Muscle of leg (tissue), 11 donors: ENCODE data around the gene FRMD8. TPM values are rescaled to one million over a fixed set of nuclear protein-coding genes. Genes with fewer than 3 reads are reported as not detected.

Experiments used
- DNase-seq: peaks from one replicate; pipeline ENCODE4 v3.0.0; 2013
- H3K27ac ChIP-seq: one replicate; pipeline ENCODE4 v1.5.1; 2013; ENCODE audit warnings: mild to moderate bottlenecking, low read length, control low read depth
- H3K27me3 ChIP-seq: one replicate; pipeline ENCODE4 v1.6.1; 2013; ENCODE audit warnings: low read length; ENCODE audit not compliant: control insufficient read depth, insufficient read depth
- H3K36me3 ChIP-seq: one replicate; pipeline ENCODE4 v1.6.1; 2013; ENCODE audit warnings: low read length; ENCODE audit not compliant: control insufficient read depth, insufficient read depth
- H3K4me1 ChIP-seq: one replicate; pipeline ENCODE4 v1.6.1; 2013; ENCODE audit warnings: low read length; ENCODE audit not compliant: control insufficient read depth, insufficient read depth
- H3K4me3 ChIP-seq: one replicate; pipeline ENCODE4 v1.5.1; 2013; ENCODE audit warnings: low read length, control low read depth
- H3K9me3 ChIP-seq: replicated peaks from 2 replicates; pipeline ENCODE4 v1.6.1; 2013; ENCODE audit warnings: low read depth, low read length; ENCODE audit not compliant: control insufficient read depth
- WGBS: methylation state at CpG from one replicate; pipeline ENCODE4 v1.1.5; 2013; ENCODE audit warnings: missing lambda C conversion rate; ENCODE audit not compliant: insufficient coverage; 5-methylcytosine and 5-hydroxymethylcytosine counted together
- polyA plus RNA-seq, 8 donors: library from polyadenylated mRNA; unstranded; fragments of 120-200 nt; gene quantifications; one replicate each; pipeline versions ENCODE4 v1.2.1 to v1.2.3, GENCODE V29; 2013; ENCODE audit warnings: inconsistent platforms in 1 of 8, low replicate concordance in 1 of 8; ENCODE audit not compliant: insufficient read length in 8 of 8, insufficient read depth in 1 of 8
- total RNA-seq: library from RNA; stranded (reverse); fragments of 120-200 nt; gene quantifications from one replicate; pipeline ENCODE4 v1.2.4, GENCODE V29; 2013

Gene FRMD8
- total and polyA plus RNA-seq, 9 donors: 8.2 to 12.4 (median 10.1) TPM

DNA sequence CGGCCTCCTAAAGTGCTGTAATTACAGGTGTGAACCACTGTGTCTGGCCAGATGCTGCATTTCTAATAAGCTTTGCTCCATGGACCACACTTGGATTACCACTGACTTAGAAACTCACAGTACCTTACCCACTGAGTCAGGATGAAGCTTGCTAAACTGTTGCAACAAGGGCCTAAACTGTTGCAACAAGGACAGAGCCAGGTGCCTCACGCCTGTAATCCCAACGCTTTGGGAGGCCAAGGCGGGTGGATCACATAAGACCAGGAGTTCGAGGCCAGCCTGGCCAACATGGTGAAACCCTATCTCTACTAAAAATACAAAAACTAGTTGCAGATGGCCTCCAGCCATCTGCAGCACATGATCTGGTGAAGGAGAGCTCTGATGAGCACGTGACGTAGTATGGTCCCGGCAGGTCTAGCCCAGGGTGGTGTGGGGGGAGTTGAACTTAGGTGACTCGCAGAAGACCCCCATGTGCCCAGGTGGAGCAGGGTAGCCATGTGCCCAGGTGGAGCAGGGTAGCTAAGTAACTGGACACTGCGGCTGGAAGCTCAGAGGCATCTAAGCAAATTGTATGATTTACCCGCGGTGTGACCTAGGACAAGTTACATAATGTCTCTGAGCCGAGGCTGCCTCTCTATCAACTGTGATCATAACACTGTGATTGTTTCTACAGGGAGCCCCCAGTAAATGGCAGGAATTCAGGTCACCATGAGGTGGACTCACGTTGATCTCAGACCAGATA is 12.4 kb upstream of the FRMD8 start:
- H3K27ac ChIP-seq: no peak overlapping the region
- 74% methylated on average over 11 of the region's 14 CpGs for WGBS

GRCh38 chr11:65375012-65375411 is 11.4 kb upstream of the FRMD8 start:
- 78% methylated on average over 8 of the region's 8 CpGs for WGBS
- H3K4me1 ChIP-seq: peaks cover 20% of the 10 kb centered on the region

More for the DNA sequence above, 12.4 kb upstream of the FRMD8 start:
- Histone ChIP-seq H3K36me3 (no peaks in the 10 kb centered on the region), H3K4me3 (no peak overlapping the region), H3K4me1 (peaks cover 20% of the 10 kb centered on the region), H3K27me3 (no peaks in the 10 kb centered on the region), H3K9me3 (no peaks in the 10 kb centered on the region)
- DNase-seq: no peak

DNA sequence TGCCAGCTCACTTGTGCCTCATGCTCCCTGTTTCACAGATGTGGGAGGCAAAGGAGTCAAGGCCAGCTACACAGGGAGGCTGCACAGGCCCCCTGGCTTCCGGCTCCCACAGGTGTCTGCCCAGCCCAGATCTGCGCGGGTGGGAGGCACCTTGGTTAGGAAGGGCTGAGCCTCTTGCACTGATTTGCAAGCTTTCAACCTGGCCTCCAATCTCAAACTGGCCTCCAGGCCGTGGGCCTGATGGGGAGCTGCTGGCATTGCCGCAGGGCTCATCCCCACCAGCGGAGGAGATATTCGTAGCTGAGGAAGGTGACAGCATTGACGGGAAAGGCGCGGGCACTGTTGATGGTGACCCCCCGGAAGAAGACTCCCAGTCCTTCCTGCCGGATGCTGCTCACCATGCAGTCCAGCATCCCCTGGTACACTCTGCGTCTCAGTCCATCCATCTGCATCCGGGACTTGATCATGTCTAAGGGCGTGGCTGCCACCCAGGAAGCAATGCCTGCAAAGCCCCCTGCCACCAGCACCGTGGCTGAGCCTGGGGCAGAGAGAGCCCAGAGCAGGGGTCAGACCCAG is 10.2 kb upstream of the FRMD8 start:
- no peak for DNase-seq
- H3K9me3 ChIP-seq: no peaks in the 10 kb centered on the region
- no peak overlapping the region for H3K4me3 ChIP-seq
- H3K36me3 ChIP-seq: no peaks in the 10 kb centered on the region
- H3K27me3 ChIP-seq: no peaks in the 10 kb centered on the region
- peaks cover 20% of the 10 kb centered on the region for H3K4me1 ChIP-seq
- WGBS: 81% methylated on average over 14 of the region's 16 CpGs
- no peak overlapping the region for H3K27ac ChIP-seq

More at GRCh38 chr11:65375012-65375411, 11.4 kb upstream of the FRMD8 start:
- no peak for DNase-seq
- H3K9me3 ChIP-seq: no peaks in the 10 kb centered on the region
- no peak overlapping the region for H3K27ac ChIP-seq
- H3K4me3 ChIP-seq: no peak overlapping the region
- H3K36me3 ChIP-seq: no peaks in the 10 kb centered on the region
- H3K27me3 ChIP-seq: no peaks in the 10 kb centered on the region

DNA sequence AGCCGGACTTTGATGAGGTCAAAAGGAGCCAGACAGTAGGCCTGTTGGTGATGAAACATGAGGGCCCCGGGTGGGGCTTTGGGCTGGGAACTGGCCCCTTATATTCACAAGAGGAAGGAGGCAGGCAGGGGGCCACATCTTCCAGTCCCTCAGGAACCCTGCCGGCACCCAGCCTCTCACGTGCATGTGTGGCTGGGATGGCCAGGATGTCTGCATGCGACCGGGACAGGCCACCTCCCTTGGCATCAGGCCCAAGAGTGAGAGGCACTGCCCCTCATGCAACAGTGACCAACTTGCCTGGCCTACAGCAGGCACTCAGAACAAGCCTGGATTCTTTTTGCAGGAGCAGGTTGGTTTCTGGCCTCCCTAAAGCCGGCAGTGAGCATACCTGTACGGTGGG is 9.4 kb upstream of the FRMD8 start:
- Histone ChIP-seq H3K9me3 (no peaks in the 10 kb centered on the region), H3K27ac (no peak overlapping the region), H3K27me3 (no peaks in the 10 kb centered on the region), H3K36me3 (no peaks in the 10 kb centered on the region), H3K4me3 (no peak overlapping the region), H3K4me1 (peaks cover 20% of the 10 kb centered on the region)
- no peak for DNase-seq
- 65% methylated on average over 8 of the region's 8 CpGs for WGBS

GRCh38 chr11:65377777-65378176 is 8.7 kb upstream of the FRMD8 start:
- Histone ChIP-seq H3K36me3 (no peaks in the 10 kb centered on the region), H3K27ac (no peak overlapping the region), H3K4me1 (peaks cover 25% of the 10 kb centered on the region), H3K4me3 (no peak overlapping the region), H3K9me3 (no peaks in the 10 kb centered on the region), H3K27me3 (no peaks in the 10 kb centered on the region)
- no peak for DNase-seq
- WGBS: 79% methylated on average over 6 of the region's 8 CpGs

- peak; percentile 48 for DNase-seq
- no peak overlapping the region for H3K27ac ChIP-seq
Measured at GRCh38 chr11:65378208-65378927, 8.1 kb upstream of the FRMD8 start.

DNA sequence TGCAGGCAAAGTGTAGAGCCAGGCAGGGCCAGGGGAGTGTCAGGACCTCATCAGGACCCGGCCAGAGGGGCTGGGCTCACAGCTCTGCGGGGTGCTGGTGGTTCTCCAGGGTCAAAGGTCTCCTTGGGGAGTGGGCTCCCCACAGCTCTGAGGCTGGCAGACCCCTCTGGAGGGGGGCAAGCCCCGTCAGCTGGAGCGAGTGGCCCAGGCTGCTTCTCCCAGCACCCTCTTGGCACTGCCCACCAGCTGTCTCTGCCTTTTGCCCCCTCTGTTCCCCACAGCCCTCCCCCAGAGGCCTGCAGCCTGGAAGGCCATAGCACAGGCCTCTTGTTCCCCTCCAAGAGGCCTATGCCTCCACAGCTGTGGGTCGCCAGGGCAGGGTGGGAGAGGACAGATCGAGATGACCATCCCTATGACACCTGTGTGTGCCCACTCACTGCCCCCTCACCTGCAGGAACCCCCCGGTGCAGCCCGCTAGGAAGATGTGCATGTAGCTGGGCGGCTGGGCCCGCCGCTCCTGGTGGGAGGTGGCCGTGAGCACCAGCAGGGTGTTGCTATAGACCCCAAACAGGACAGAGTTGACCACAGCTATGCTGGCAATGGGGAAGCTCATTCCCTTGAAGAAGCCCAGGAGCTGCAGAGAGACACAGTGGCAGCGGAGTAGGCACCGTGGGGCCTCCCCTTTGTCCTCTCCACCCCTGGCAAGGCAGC is 7.4 kb upstream of the FRMD8 start:
- peaks cover 29% of the 10 kb centered on the region for H3K4me1 ChIP-seq
- no peaks in the 10 kb centered on the region for H3K36me3 ChIP-seq
- WGBS: 90% methylated on average over 11 of the region's 14 CpGs
- H3K27me3 ChIP-seq: no peaks in the 10 kb centered on the region
- DNase-seq: no peak
- H3K4me3 ChIP-seq: no peak overlapping the region
- no peak overlapping the region for H3K27ac ChIP-seq
- H3K9me3 ChIP-seq: no peaks in the 10 kb centered on the region

More at GRCh38 chr11:65378208-65378927, 8.1 kb upstream of the FRMD8 start:
- 51% methylated on average over 5 of the region's 19 CpGs for WGBS
- H3K9me3 ChIP-seq: no peaks in the 10 kb centered on the region
- peaks cover 30% of the 10 kb centered on the region for H3K4me1 ChIP-seq
- no peak overlapping the region for H3K4me3 ChIP-seq
- no peaks in the 10 kb centered on the region for H3K36me3 ChIP-seq
- H3K27me3 ChIP-seq: no peaks in the 10 kb centered on the region

GRCh38 chr11:65379698-65380459 is 6.6 kb upstream of the FRMD8 start:
- Histone ChIP-seq H3K4me3 (no peak overlapping the region), H3K4me1 (peaks cover 32% of the 10 kb centered on the region), H3K36me3 (no peaks in the 10 kb centered on the region), H3K9me3 (no peaks in the 10 kb centered on the region), H3K27ac (no peak overlapping the region), H3K27me3 (no peaks in the 10 kb centered on the region)
- DNase-seq: no peak
- WGBS: 92% methylated on average over 6 of the region's 13 CpGs

DNA sequence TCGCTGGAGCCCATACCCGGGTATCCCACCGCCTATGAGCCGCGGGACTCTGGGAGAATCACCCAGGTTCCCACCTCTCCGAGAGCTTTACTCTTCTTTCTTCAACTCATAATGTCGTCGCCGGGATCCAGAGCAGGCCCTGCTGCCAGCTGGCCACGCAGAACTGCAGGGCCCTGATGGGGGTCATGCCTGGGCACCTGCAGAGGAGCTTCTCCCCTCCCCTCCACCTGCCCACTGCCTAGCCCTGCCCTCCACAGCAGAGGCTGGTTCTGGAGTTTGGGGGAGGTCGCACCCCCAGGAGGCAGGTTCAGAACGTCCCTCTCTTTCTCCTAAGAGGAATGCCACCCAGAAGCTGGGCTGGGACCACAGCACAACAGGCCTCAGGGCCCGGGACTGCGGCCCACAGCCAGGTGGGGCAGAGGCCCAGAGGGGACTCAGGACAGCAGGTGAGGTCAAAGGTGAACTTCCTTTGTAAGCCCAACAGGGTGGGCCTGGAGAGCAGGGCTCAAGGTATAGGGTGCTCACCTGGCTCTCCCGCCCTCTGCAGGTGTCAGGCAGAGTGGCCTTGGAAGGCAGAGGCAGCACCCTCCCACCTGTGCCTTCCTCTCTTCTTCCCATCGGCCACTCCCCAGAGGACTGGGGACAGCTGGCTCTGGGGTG is 5.8 kb upstream of the FRMD8 start:
- no peak for DNase-seq
- Histone ChIP-seq H3K9me3 (no peaks in the 10 kb centered on the region), H3K27ac (no peak overlapping the region), H3K4me1 (peaks cover 37% of the 10 kb centered on the region), H3K27me3 (no peaks in the 10 kb centered on the region), H3K4me3 (no peak overlapping the region), H3K36me3 (no peaks in the 10 kb centered on the region)
- WGBS: 93% methylated on average over 10 of the region's 16 CpGs
